T-cell (primary cell): ENCODE results near the gene AUH. TPM values are rescaled to one million over a fixed set of nuclear protein-coding genes. Genes with fewer than 3 reads are reported as not detected.

Experiments used
- ATAC-seq, 4 experiments: fragments of 200-7000 bp in 3 of 4; fragments of 150-1000 bp in 1 of 4; cut with Tn5 transposase; replicated peaks in 1 of 4; 1 replicate in 3 of 4; 2 replicates in 1 of 4; pipeline ENCODE4 v1.10.0; 2021; ENCODE audit warnings: moderate library complexity in 3 of 4, mild to moderate bottlenecking in 2 of 4, moderate number of reproducible peaks in 1 of 4
- CTCF ChIA-PET, 2 donors: fragments of 300-600 bp; sonication (Branson Sonifier 250); formaldehyde crosslinking; loops; one replicate each; lab custom pipeline; 2022; ENCODE audit warnings: antibody characterized with exemption in 2 of 2; lab: Charles Lee
- POLR2A ChIA-PET, 2 donors: fragments of 300-600 bp; sonication (Branson Sonifier 250); formaldehyde crosslinking; loops; one replicate each; lab custom pipeline; 2022; ENCODE audit warnings: antibody characterized with exemption in 2 of 2; lab: Charles Lee
- DNase-seq, 35 experiments: peaks; one replicate each; pipeline versions ENCODE4 v3.0.0 to v3.0.0-alpha.2; 2013 to 2023
- H3K27ac ChIP-seq: one replicate; pipeline ENCODE4 v1.5.1; 2013; ENCODE audit warnings: low read length
- H3K27me3 ChIP-seq, 2 experiments: replicated peaks in 1 of 2; 1 replicate in 1 of 2; 2 replicates in 1 of 2; pipeline versions ENCODE4 v1.6.1 to v1.7.0; 2013; ENCODE audit warnings: low read length in 1 of 2, mixed read lengths in 1 of 2; ENCODE audit not compliant: control insufficient read depth in 2 of 2, insufficient read depth in 2 of 2; ENCODE audit errors: extremely low read depth in 1 of 2
- H3K36me3 ChIP-seq, 2 donors: 1 replicate in 1 of 2; 2 replicates in 1 of 2; pipeline versions ENCODE4 v1.6.1 to v1.7.0; 2013; ENCODE audit warnings: low read length in 1 of 2; ENCODE audit not compliant: control insufficient read depth in 2 of 2, insufficient read depth in 1 of 2; ENCODE audit errors: extremely low read depth in 1 of 2
- H3K4me1 ChIP-seq, 2 experiments: 1 replicate in 1 of 2; 2 replicates in 1 of 2; pipeline versions ENCODE4 v1.6.1 to v1.7.0; 2013; ENCODE audit warnings: low read length in 2 of 2, mixed read lengths in 1 of 2; ENCODE audit not compliant: insufficient read depth in 2 of 2, control insufficient read depth in 1 of 2; ENCODE audit errors: extremely low read depth in 1 of 2
- H3K4me3 ChIP-seq, 2 donors: 1 replicate in 1 of 2; 2 replicates in 1 of 2; pipeline versions ENCODE4 v1.5.1 to v1.7.0; 2013; ENCODE audit warnings: mild to moderate bottlenecking in 2 of 2, low read length in 1 of 2, moderate library complexity in 1 of 2; ENCODE audit not compliant: control insufficient read depth in 1 of 2; ENCODE audit errors: extremely low read depth in 1 of 2
- H3K9me3 ChIP-seq: 2 replicates; pipeline ENCODE4 v1.7.0; 2013
- H3K27ac Mint-ChIP-seq, 2 donors: one replicate each; pipeline ENCODE4 v1.8.0; 2020 to 2021; ENCODE audit warnings: mild to moderate bottlenecking in 2 of 2, mixed read lengths in 2 of 2
- H3K27me3 Mint-ChIP-seq, 2 donors: one replicate each; pipeline ENCODE4 v1.8.0; 2021 to 2022; ENCODE audit warnings: mixed read lengths in 2 of 2
- H3K36me3 Mint-ChIP-seq: one replicate; pipeline ENCODE4 v1.8.0; 2021; ENCODE audit warnings: mixed read lengths
- H3K4me1 Mint-ChIP-seq, 3 donors: one replicate each; pipeline ENCODE4 v1.8.0; 2020 to 2022; ENCODE audit warnings: mixed read lengths in 3 of 3, mild to moderate bottlenecking in 1 of 3
- H3K4me3 Mint-ChIP-seq, 3 donors: one replicate each; pipeline ENCODE4 v1.8.0; 2020 to 2022; ENCODE audit warnings: mild to moderate bottlenecking in 3 of 3, mixed read lengths in 3 of 3, moderate library complexity in 3 of 3
- H3K9me3 Mint-ChIP-seq, 3 donors: one replicate each; pipeline ENCODE4 v1.8.0; 2020 to 2022; ENCODE audit warnings: mixed read lengths in 3 of 3
- WGBS: methylation state at CpG from one replicate; pipeline ENCODE4 v1.1.5; 2013; ENCODE audit warnings: missing lambda C conversion rate; ENCODE audit not compliant: insufficient coverage; 5-methylcytosine and 5-hydroxymethylcytosine counted together
- total RNA-seq, 35 experiments: library from RNA in 6 of 35; stranded (reverse) in 6 of 35; fragments of 120-200 nt in 1 of 35; gene quantifications; one replicate each; pipeline versions ENCODE4 v1.2.1 to v1.2.4 and lab custom pipeline; 2013 to 2026

Gene AUH
- total RNA-seq, 5 donors from 2014 or later (not counting 1 experiment from before 2014, with no cell fraction given), result 17.2 to 24.6 (median 21.6) TPM

DNA sequence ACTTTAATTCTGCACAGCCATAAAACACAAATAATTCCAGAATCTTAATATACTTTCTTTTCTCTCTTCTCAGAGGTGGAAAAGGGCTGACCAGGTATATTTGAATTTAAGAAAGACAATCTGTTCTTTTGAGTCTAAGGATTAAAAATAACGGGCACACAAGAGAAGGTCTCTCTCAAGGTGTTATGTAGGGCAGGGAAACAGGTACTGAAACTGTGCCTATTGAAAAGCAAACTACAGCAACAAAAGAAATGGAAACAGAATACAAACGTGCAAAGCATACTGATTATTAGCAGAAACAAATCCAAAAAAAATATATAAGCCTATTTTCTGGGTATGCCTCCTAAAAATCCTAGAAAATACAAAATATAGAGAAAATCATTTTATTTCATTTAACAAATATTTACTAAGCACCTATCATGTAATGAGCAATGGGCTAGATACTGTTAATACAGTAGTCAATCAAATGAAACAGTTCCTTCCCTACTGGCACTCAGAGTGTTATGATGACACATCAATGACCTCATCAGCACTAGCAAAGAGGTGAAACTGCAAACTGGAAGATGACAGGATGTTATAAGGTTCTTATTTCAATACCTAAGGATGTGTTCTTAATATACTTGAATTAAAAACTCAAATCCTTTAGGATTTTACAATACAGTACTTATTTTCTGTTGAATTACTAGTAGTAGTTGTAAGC, 87.7 kb downstream of the AUH start:
- H3K36me3 ChIP-seq, result no peaks in the 10 kb centered on the region
- DNase-seq (peak in 1 of 35 experiments; percentile 3), ATAC-seq (no peak)
- ChIA-PET CTCF (no interaction called here), POLR2A (no interaction called here)
- Mint-ChIP-seq H3K27ac (no peak overlapping the region), H3K4me3 (no peak overlapping the region), H3K27me3 (no peaks in the 10 kb centered on the region), H3K36me3 (peaks cover 3% of the 10 kb centered on the region), H3K9me3 (no peaks in the 10 kb centered on the region), H3K4me1 (peaks cover 0 to 11% (median 0%) of the 10 kb centered on the region in 3 donors)
- H3K27ac ChIP-seq, result no peak overlapping the region
- no peak overlapping the region for H3K4me3 ChIP-seq
- no CpG with 5 or more reads among the region's 2 CpGs for WGBS
- H3K9me3 ChIP-seq, result no peaks in the 10 kb centered on the region
- H3K27me3 ChIP-seq, result no peaks in the 10 kb centered on the region
- H3K4me1 ChIP-seq, result no peaks in the 10 kb centered on the region

DNA sequence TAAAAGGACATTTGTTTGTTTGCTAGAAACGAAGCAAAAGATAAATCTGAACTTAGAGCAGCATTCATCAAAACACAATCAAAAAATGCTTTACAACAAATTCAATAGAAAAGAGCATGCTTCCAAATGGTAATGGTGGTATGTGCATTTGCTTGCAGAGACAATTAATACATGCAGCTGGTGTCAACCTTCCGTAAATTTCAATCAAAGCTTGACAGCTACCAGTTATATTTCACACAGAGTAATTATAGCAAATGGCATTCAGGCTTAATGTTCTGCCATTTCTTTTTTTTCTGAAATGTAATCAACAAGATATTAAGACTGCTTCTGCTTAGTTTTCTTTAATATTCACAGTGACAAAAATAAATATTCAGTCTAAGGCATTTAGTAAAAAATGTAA, 90.6 kb downstream of the AUH start:
- H3K36me3 ChIP-seq, result no peaks in the 10 kb centered on the region
- no peaks in the 10 kb centered on the region for H3K4me1 ChIP-seq
- no peak overlapping the region for H3K27ac Mint-ChIP-seq
- no CpG with 5 or more reads among the region's 2 CpGs for WGBS
- no peak for DNase-seq
- H3K27me3 ChIP-seq, result no peaks in the 10 kb centered on the region
- H3K4me3 ChIP-seq, result no peak overlapping the region
- no peak overlapping the region for H3K27ac ChIP-seq
- no peaks in the 10 kb centered on the region for H3K9me3 ChIP-seq
- POLR2A ChIA-PET, result no interaction called here
- CTCF ChIA-PET, result no interaction called here
- H3K36me3 Mint-ChIP-seq, result peaks cover 20% of the 10 kb centered on the region
- H3K4me3 Mint-ChIP-seq, result no peak overlapping the region
- H3K4me1 Mint-ChIP-seq, result peaks cover 0 to 7% (median 0%) of the 10 kb centered on the region in 3 donors
- H3K9me3 Mint-ChIP-seq, result no peaks in the 10 kb centered on the region
- no peak for ATAC-seq
- no peaks in the 10 kb centered on the region for H3K27me3 Mint-ChIP-seq

DNA sequence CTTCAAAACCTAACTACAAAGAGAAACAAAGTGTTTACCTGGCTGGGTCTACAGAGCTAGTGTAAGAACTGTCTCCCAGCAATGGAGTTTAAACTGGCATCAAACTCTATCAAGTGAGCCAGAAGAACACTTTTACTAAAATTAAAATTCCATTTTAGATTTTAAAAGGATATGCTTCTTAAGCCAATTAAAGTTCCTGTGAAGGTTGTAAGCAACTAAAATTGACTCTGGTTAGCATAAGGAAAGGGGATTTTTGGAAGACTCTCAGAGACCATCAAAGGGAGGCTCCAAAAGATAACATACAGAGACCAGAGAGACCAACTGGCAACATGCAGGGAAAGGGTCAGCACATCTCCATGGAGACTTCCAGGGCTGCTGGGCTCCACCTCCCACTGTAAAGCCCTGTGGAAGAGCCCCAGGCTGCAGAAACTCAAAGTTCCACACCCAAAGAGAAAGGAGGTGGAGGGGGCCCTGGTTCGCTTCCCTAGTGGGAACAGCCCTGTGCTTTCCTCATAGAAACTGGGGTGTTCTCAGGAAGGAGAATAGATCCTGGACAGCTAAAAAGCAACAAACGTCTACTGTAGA, 91.7 kb downstream of the AUH start:
- H3K9me3 Mint-ChIP-seq, result peaks cover 0 to 4% (median 4%) of the 10 kb centered on the region in 3 donors
- ATAC-seq (no peak), DNase-seq (no peak)
- H3K36me3 Mint-ChIP-seq, result peaks cover 30% of the 10 kb centered on the region
- no peaks in the 10 kb centered on the region for H3K27me3 Mint-ChIP-seq
- no peak overlapping the region for H3K4me3 ChIP-seq
- no peaks in the 10 kb centered on the region for H3K4me1 ChIP-seq
- H3K27me3 ChIP-seq, result no peaks in the 10 kb centered on the region
- ChIA-PET CTCF (no interaction called here), POLR2A (no interaction called here)
- no peak overlapping the region for H3K4me3 Mint-ChIP-seq
- H3K9me3 ChIP-seq, result no peaks in the 10 kb centered on the region
- H3K36me3 ChIP-seq, result no peaks in the 10 kb centered on the region
- peaks cover 0 to 7% (median 0%) of the 10 kb centered on the region in 3 donors for H3K4me1 Mint-ChIP-seq
- WGBS, result no CpG with 5 or more reads among the region's 2 CpGs
- no peak overlapping the region for H3K27ac Mint-ChIP-seq
- H3K27ac ChIP-seq, result no peak overlapping the region

DNA sequence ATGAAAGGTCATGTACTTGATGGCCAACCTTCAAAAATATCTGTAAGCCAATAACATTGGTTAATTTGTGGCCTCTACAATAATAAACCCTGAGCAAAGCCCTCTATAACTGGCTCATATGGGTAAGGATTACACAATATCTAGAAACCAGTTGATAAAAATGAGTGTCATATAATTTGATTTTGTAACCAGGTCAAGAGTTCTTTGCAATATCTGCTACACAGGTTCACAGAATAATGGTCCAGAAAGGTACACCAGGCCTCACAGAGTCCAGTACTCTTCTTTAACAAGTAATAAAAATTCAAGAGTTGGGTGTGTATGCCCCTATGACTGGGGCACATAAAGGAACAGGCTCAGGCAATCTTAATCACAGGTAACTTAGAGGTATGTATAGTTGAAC, 95.3 kb downstream of the AUH start:
- no peak overlapping the region for H3K4me3 Mint-ChIP-seq
- no peak overlapping the region for H3K27ac Mint-ChIP-seq
- H3K9me3 Mint-ChIP-seq, result peaks cover 7 to 19% (median 17%) of the 10 kb centered on the region in 3 donors
- no peak overlapping the region for H3K27ac ChIP-seq
- ChIA-PET POLR2A (no interaction called here), CTCF (no interaction called here)
- DNase-seq, result no peak
- no peaks in the 10 kb centered on the region for H3K4me1 Mint-ChIP-seq
- H3K27me3 Mint-ChIP-seq, result no peaks in the 10 kb centered on the region
- no peaks in the 10 kb centered on the region for H3K9me3 ChIP-seq
- no peaks in the 10 kb centered on the region for H3K4me1 ChIP-seq
- H3K36me3 Mint-ChIP-seq, result peaks cover 53% of the 10 kb centered on the region
- H3K27me3 ChIP-seq, result no peaks in the 10 kb centered on the region
- no peaks in the 10 kb centered on the region for H3K36me3 ChIP-seq
- ATAC-seq, result no peak
- H3K4me3 ChIP-seq, result no peak overlapping the region

DNA sequence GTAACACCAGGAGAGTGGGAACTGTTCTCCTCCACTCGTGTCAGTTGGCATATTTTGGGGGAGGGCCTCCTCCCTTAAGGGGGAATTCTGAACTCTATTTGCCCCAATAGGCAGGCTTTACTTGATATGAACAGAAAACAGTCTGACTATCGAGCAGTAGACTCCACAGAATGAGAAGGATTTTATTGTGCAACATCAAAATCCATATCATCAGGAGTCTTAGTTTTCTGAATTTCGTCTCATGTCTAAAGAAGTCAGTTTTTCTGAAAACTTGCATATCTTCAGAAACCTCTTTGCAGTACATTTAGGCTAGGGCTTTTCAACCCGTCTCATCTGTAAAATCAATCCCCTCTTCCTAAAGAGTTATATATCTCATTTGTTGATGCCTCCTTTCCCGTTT, 96.2 kb downstream of the AUH start:
- H3K4me3 Mint-ChIP-seq, result no peak overlapping the region

DNA sequence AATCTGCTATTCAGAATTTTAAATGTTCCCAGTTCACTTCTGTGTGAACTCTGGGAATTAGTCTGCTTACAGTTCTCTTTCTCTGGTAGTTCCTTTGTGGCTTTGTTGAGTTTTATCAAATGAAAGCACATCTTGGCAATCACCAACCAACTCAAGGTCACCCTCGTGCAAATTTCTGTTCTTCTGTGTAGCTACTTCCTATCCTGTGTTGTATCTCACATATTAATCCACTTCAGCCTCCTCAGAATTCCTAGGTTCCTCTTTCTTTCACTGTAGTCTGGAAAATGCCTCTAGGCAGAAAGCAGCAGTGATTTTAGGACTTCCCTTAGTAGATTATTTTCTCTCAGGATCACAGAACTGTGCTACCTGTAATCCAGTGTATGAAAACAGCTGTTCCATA, 100.3 kb downstream of the AUH start:
- Mint-ChIP-seq H3K9me3 (peaks cover 7 to 19% (median 17%) of the 10 kb centered on the region in 3 donors), H3K36me3 (peaks cover 38% of the 10 kb centered on the region), H3K27ac (no peak overlapping the region), H3K27me3 (no peaks in the 10 kb centered on the region), H3K4me1 (peaks cover 3 to 8% (median 5%) of the 10 kb centered on the region in 3 donors), H3K4me3 (no peak overlapping the region)
- H3K27me3 ChIP-seq, result no peaks in the 10 kb centered on the region
- no peak overlapping the region for H3K4me3 ChIP-seq
- WGBS, result 0% methylated on average over 1 of the region's 1 CpG
- H3K9me3 ChIP-seq, result no peaks in the 10 kb centered on the region
- CTCF ChIA-PET, result no interaction called here
- H3K27ac ChIP-seq, result no peak overlapping the region
- ATAC-seq (no peak), DNase-seq (no peak)
- peaks cover 0 to 3% of the 10 kb centered on the region in 2 donors for H3K36me3 ChIP-seq
- POLR2A ChIA-PET, result interaction anchor here in 1 of 2 donors (0.6 kb wide), 1 partner anchor 17 kb away, joined by 3 read pairs; no protein-coding TSS in a partner anchor
- peaks cover 0 to 4% of the 10 kb centered on the region in 2 experiments for H3K4me1 ChIP-seq

More for the DNA sequence above, 96.2 kb downstream of the AUH start:
- Histone ChIP-seq H3K4me3 (no peak overlapping the region), H3K27ac (no peak overlapping the region), H3K36me3 (no peaks in the 10 kb centered on the region), H3K27me3 (no peaks in the 10 kb centered on the region), H3K4me1 (no peaks in the 10 kb centered on the region), H3K9me3 (no peaks in the 10 kb centered on the region)
- POLR2A ChIA-PET, result interaction anchor here in 1 of 2 donors (0.6 kb wide), 1 partner anchor 24 kb away, joined by 3 read pairs; no protein-coding TSS in a partner anchor
- H3K36me3 Mint-ChIP-seq, result peaks cover 58% of the 10 kb centered on the region
- no peak for DNase-seq
- CTCF ChIA-PET, result interaction anchor here in 1 of 2 donors (0.7 kb wide), 1 partner anchor 10 kb away, joined by 4 read pairs; no protein-coding TSS in a partner anchor
- no peaks in the 10 kb centered on the region for H3K27me3 Mint-ChIP-seq
- no peak for ATAC-seq
- no peak overlapping the region for H3K27ac Mint-ChIP-seq
- no peaks in the 10 kb centered on the region for H3K4me1 Mint-ChIP-seq
- H3K9me3 Mint-ChIP-seq, result peaks cover 7 to 19% (median 17%) of the 10 kb centered on the region in 3 donors
- WGBS, result 100% methylated on average over 1 of the region's 5 CpGs
